Keratinocyte (primary cell): Measurements from ENCODE around the gene ZNF735. TPM values are rescaled to one million over a fixed set of nuclear protein-coding genes. Genes with fewer than 3 reads are reported as not detected.
"Not testable (repeated sequence)": the region's sequence is repeated elsewhere in the genome, so short reads cannot be mapped to it uniquely, and the experiment has no call there.

Source experiments
- DNase-seq: peaks from one replicate; pipeline ENCODE4 v3.0.0-alpha.2; 2011; ENCODE audit warnings: low read depth, missing footprints, low spot score
- FAIRE-seq: peaks from 2 replicates; lab custom pipeline; 2011; peaks lifted over from hg19 to GRCh38; lab: Jason Lieb, UNC
- H2AFZ ChIP-seq: 2 replicates; pipeline ENCODE4 v1.6.0; 2012; ENCODE audit warnings: low read length, control low read depth, inconsistent platforms; ENCODE audit not compliant: control insufficient read depth
- H3K27ac ChIP-seq: 2 replicates; pipeline ENCODE4 v1.5.1; 2011; ENCODE audit warnings: low read length; ENCODE audit not compliant: control insufficient read depth, insufficient read depth
- H3K27me3 ChIP-seq: 3 replicates; pipeline ENCODE4 v1.6.0; 2011; ENCODE audit warnings: low read length; ENCODE audit not compliant: control insufficient read depth, insufficient read depth; ENCODE audit errors: extremely low read depth
- H3K36me3 ChIP-seq, 2 experiments: 2 replicates in 1 of 2; 3 replicates in 1 of 2; pipeline ENCODE4 v1.5.1; 2011; ENCODE audit warnings: low read length in 2 of 2, mild to moderate bottlenecking in 1 of 2; ENCODE audit not compliant: control insufficient read depth in 2 of 2, insufficient read depth in 2 of 2; ENCODE audit errors: extremely low read depth in 1 of 2
- H3K4me1 ChIP-seq: 3 replicates; pipeline ENCODE4 v1.5.1; 2011; ENCODE audit warnings: low read length; ENCODE audit not compliant: control insufficient read depth, insufficient read depth; ENCODE audit errors: extremely low read depth
- H3K4me2 ChIP-seq: 3 replicates; pipeline ENCODE4 v1.6.0; 2011; ENCODE audit warnings: low read depth, low read length; ENCODE audit not compliant: control insufficient read depth, insufficient read depth; ENCODE audit errors: extremely low read depth
- H3K4me3 ChIP-seq, 3 experiments: fragments of 200-600 bp in 1 of 3; sonication (generic) in 1 of 3; 2 replicates in 2 of 3; 3 replicates in 1 of 3; pipeline ENCODE4 v1.5.1; 2011 to 2016; ENCODE audit warnings: low read length in 3 of 3, mild to moderate bottlenecking in 3 of 3, control low read depth in 2 of 3, inconsistent platforms in 1 of 3, low read depth in 1 of 3, mixed read lengths in 1 of 3, mixed run types in 1 of 3, moderate library complexity in 1 of 3; ENCODE audit not compliant: control insufficient read depth in 2 of 3, insufficient read depth in 2 of 3; ENCODE audit errors: extremely low read depth in 1 of 3
- H3K79me2 ChIP-seq: 2 replicates; pipeline ENCODE4 v1.6.0; 2012; ENCODE audit warnings: low read length; ENCODE audit not compliant: control insufficient read depth, insufficient read depth
- H3K9ac ChIP-seq: 3 replicates; pipeline ENCODE4 v1.6.0; 2011; ENCODE audit warnings: low read length; ENCODE audit not compliant: control insufficient read depth, insufficient read depth; ENCODE audit errors: extremely low read depth
- H3K9me1 ChIP-seq: 3 replicates; pipeline ENCODE4 v1.6.0; 2011; ENCODE audit warnings: low read length; ENCODE audit not compliant: control insufficient read depth, insufficient read depth; ENCODE audit errors: extremely low read depth
- H3K9me3 ChIP-seq: 2 replicates; pipeline ENCODE4 v1.5.1; 2012; ENCODE audit warnings: low read depth, low read length; ENCODE audit not compliant: control insufficient read depth
- H4K20me1 ChIP-seq: 3 replicates; pipeline ENCODE4 v1.6.0; 2011; ENCODE audit warnings: low read length; ENCODE audit not compliant: control insufficient read depth, insufficient read depth; ENCODE audit errors: extremely low read depth
- CTCF ChIP-seq, 3 experiments: IDR thresholded peaks in 1 of 3; conservative IDR thresholded peaks in 1 of 3; optimal IDR thresholded peaks in 1 of 3; 2 replicates in 2 of 3; 3 replicates in 1 of 3; pipeline versions ENCODE3 to v1.5.1; 2011; ENCODE audit warnings: low read length in 3 of 3, mild to moderate bottlenecking in 3 of 3, moderate library complexity in 2 of 3, control low read depth in 1 of 3, inconsistent platforms in 1 of 3; ENCODE audit not compliant: insufficient read depth in 2 of 3; ENCODE audit errors: extremely low read depth in 1 of 3
- EZH2 ChIP-seq: IDR thresholded peaks from one replicate; pipeline ENCODE4 v1.6.1; 2012; ENCODE audit warnings: inconsistent platforms, mild to moderate bottlenecking, low read length, moderate library complexity
- dilution Hi-C: fragments of 300-500 bp; cut with MboI; formaldehyde crosslinking; loops from one replicate; pipeline ENCODE4 v1.7.0; 2020; ENCODE audit warnings: low sequenced_read_pairs; ENCODE audit not compliant: extremely low pct_ligation_motif_present
- polyA plus RNA-seq, 5 experiments: library from polyadenylated mRNA; depleted of rRNA in 3 of 5; stranded (reverse) in 3 of 5; stranded (forward) in 1 of 5; unstranded in 1 of 5; fragments of >200 nt; gene quantifications; 1 replicate in 1 of 5; 2 replicates in 3 of 5; 3 replicates in 1 of 5; pipeline versions ENCODE4 v1.2.1 to v1.2.3, GENCODE V29; 2011 to 2012; ENCODE audit warnings: missing spikeins in 2 of 5, low read depth in 1 of 5, low replicate concordance in 1 of 5

Gene ZNF735
- polyA plus RNA-seq, 1 donor (not counting 4 experiments of a cell fraction or from before 2014, with no cell fraction given) = not detected

DNA sequence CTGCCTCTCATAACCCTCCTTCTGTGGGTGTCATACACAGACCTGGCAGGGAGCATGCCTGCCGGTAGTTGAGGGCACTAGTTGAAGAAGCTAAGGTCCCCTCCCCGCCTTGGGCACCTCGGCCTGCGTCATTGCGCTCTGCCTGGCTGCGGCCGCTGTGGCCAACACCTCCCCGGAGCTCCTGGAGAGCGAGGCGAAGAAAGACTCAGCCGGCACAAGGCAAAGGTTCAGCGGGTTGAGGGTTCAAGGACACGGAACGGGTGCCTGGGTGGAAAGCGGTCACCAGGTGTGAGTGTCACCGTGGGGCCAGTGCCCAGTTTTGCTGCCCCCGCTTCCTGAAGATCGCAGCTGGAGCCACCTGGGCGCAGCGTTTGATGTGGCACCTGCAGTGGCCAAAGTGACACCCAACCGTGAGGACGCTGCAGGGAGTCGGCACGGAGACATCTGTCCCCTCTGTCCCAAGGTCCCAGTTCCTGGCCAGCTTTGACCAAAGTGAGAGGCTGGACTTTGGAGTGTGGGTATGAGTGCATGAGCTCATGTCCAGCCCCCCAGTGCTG lies 14.8 kb upstream of the ZNF735 start:
- TF ChIP-seq EZH2 (no peak), CTCF (optimal IDR thresholded peaks at IDR 0.05 in 1 of 3, IDR thresholded peaks at IDR 0.05 in 1 of 3, conservative IDR thresholded peaks at IDR 0.05 in 1 of 3; ENCODE audit: extremely low read depth in 1 of 3, insufficient read depth in 2 of 3, low read length in 3 of 3) (no peak)
- H3K36me3 ChIP-seq = no peaks in the 10 kb centered on the region
- dilution Hi-C loops = no loop called here
- H3K9me3 ChIP-seq = peaks cover 6% of the 10 kb centered on the region
- no peaks in the 10 kb centered on the region for H4K20me1 ChIP-seq
- FAIRE-seq = no peak
- no peaks in the 10 kb centered on the region for H3K9me1 ChIP-seq
- no peak overlapping the region for H3K27ac ChIP-seq
- no peak overlapping the region for H3K9ac ChIP-seq
- no peaks in the 10 kb centered on the region for H3K79me2 ChIP-seq
- no peaks in the 10 kb centered on the region for H3K4me1 ChIP-seq
- H2AFZ ChIP-seq = no peak overlapping the region
- DNase-seq = no peak
- H3K4me3 ChIP-seq = no peak overlapping the region
- H3K4me2 ChIP-seq = no peak overlapping the region
- no peaks in the 10 kb centered on the region for H3K27me3 ChIP-seq

DNA sequence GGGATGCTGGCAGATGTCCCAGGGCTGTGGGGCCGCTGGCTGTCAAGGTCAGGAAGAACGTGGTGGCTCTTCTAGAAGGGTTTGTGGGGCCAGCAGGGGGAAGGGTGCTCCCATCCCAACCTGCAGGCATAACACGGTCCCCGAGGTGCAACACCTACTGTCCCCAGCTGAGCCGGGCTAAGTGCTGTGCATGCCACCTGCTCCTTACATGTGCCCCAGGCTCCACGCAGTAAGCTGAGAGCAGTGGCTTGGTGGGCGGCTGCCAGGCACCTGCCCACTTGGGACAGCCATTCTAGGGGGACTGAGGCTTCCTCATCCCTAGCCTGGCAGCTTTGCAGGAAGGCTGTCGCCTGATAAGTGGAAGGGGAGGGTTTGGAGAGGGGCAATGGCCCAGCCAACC lies 14.2 kb upstream of the ZNF735 start:
- no peak overlapping the region for H3K9ac ChIP-seq
- H3K27ac ChIP-seq = no peak overlapping the region
- dilution Hi-C loops = no loop called here
- no peak overlapping the region for H2AFZ ChIP-seq
- H3K4me3 ChIP-seq = no peak overlapping the region
- FAIRE-seq (no peak), DNase-seq (no peak)
- no peaks in the 10 kb centered on the region for H3K27me3 ChIP-seq
- no peaks in the 10 kb centered on the region for H3K79me2 ChIP-seq
- H3K4me1 ChIP-seq = no peaks in the 10 kb centered on the region
- no peaks in the 10 kb centered on the region for H3K9me1 ChIP-seq
- no peak for TF ChIP-seq EZH2
- TF ChIP-seq CTCF (optimal IDR thresholded peaks at IDR 0.05 in 1 of 3, IDR thresholded peaks at IDR 0.05 in 1 of 3, conservative IDR thresholded peaks at IDR 0.05 in 1 of 3; ENCODE audit: extremely low read depth in 1 of 3, insufficient read depth in 2 of 3, low read length in 3 of 3) = no peak
- no peak overlapping the region for H3K4me2 ChIP-seq
- no peaks in the 10 kb centered on the region for H3K36me3 ChIP-seq
- H3K9me3 ChIP-seq = peaks cover 6% of the 10 kb centered on the region
- no peaks in the 10 kb centered on the region for H4K20me1 ChIP-seq

- H3K4me1 ChIP-seq, H3K27me3 ChIP-seq, DNase-seq, H3K27ac ChIP-seq, H4K20me1 ChIP-seq, H3K4me3 ChIP-seq, dilution Hi-C loops, H2AFZ ChIP-seq, H3K36me3 ChIP-seq, FAIRE-seq, H3K4me2 ChIP-seq, H3K9ac ChIP-seq, H3K79me2 ChIP-seq, H3K9me1 ChIP-seq, H3K9me3 ChIP-seq: not testable (repeated sequence)
Observed at GRCh38 chr7:64219710-64220298, 12.8 kb downstream of the ZNF735 start.
